HFF-Myc (cell line): ENCODE data around the gene FGF1.

Experiments
- DNase-seq: peaks from one replicate; pipeline ENCODE4 v3.0.0-alpha.2; 2011; ENCODE audit warnings: low read depth; ENCODE audit errors: extremely low read depth
- H3K4me3 ChIP-seq: replicated peaks from 2 replicates; pipeline ENCODE4 v1.5.1; 2011; ENCODE audit warnings: low read depth, mild to moderate bottlenecking, control low read depth, low read length
- TF ChIP-seq, protein P1 (sequence below): IDR thresholded peaks from 2 replicates; pipeline ENCODE4 v1.5.1; 2012; ENCODE audit warnings: mild to moderate bottlenecking, low read depth, low read length, control low read depth; ENCODE audit errors: missing control alignments

Gene FGF1

DNA sequence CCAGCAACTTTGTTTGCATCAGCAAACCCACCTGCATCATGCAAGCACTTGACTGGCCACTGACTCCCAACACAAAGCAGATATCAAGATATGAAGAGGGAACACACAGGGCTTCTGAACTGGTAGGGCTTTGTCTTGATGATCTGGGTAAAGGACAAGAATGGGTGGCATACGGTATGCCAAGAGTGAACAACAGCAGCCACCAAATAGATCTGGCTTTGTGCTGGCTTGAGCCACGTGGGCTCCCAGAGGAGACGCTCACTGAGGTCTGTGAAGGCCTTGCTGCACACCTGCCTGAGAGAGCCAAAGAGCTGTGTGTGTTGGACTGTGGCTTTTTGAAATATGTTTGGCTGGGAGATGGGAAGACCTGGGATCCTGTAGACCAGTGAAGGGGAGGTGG, 43.5 kb downstream of the FGF1 start:
- H3K4me3 ChIP-seq = no peak overlapping the region
- TF ChIP-seq, protein P1, sequence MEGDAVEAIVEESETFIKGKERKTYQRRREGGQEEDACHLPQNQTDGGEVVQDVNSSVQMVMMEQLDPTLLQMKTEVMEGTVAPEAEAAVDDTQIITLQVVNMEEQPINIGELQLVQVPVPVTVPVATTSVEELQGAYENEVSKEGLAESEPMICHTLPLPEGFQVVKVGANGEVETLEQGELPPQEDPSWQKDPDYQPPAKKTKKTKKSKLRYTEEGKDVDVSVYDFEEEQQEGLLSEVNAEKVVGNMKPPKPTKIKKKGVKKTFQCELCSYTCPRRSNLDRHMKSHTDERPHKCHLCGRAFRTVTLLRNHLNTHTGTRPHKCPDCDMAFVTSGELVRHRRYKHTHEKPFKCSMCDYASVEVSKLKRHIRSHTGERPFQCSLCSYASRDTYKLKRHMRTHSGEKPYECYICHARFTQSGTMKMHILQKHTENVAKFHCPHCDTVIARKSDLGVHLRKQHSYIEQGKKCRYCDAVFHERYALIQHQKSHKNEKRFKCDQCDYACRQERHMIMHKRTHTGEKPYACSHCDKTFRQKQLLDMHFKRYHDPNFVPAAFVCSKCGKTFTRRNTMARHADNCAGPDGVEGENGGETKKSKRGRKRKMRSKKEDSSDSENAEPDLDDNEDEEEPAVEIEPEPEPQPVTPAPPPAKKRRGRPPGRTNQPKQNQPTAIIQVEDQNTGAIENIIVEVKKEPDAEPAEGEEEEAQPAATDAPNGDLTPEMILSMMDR = no peak
- no peak for DNase-seq

- no peak for DNase-seq
- TF ChIP-seq, protein P1 = no peak
- H3K4me3 ChIP-seq = no peak overlapping the region
Observed at GRCh38 chr5:142641711-142642110, 44.2 kb downstream of the FGF1 start.

GRCh38 chr5:142640316-142641005, 45.4 kb downstream of the FGF1 start:
- no peak for DNase-seq
- TF ChIP-seq, protein P1 = no peak
- H3K4me3 ChIP-seq = no peak overlapping the region

DNA sequence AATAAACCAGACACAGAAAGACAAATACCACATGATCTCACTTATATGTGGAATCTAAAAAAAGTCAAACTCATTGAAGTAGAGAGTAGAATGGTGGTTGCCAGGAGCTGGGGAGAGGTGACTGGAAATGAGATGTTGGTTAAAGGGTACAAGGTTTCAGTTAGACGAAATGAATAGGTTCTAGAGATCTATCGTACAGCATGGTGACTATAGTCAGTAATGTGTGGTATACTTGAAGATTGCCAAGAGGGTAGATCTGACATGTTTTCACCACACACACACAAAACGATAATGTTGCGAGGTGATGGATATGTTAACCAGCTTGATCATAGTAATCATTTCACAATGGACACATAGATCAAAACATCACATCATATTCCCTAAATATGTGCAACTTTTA, 46.4 kb downstream of the FGF1 start:
- no peak for DNase-seq
- no peak overlapping the region for H3K4me3 ChIP-seq
- TF ChIP-seq, protein P1 = no peak

DNA sequence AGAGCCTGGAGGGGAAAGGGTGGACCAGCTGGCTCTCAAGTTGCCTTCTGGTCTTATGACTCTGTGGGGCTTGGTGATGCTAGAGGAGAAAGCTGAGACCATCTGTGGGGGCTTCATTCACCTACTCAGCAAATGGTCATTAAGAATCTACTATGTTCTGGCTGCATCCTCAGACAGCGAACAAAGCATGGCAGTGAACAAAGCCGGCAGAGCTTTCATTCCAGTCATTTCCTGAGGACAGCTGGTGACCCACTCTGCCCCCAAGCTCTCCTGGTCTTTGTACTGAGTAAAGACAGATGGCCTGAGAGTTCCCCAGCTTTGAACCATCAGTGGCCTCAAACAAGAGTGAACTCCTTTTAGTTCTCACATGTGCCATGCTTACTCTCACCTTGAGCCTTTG, 48.0 kb downstream of the FGF1 start:
- TF ChIP-seq, protein P1 = no peak

DNA sequence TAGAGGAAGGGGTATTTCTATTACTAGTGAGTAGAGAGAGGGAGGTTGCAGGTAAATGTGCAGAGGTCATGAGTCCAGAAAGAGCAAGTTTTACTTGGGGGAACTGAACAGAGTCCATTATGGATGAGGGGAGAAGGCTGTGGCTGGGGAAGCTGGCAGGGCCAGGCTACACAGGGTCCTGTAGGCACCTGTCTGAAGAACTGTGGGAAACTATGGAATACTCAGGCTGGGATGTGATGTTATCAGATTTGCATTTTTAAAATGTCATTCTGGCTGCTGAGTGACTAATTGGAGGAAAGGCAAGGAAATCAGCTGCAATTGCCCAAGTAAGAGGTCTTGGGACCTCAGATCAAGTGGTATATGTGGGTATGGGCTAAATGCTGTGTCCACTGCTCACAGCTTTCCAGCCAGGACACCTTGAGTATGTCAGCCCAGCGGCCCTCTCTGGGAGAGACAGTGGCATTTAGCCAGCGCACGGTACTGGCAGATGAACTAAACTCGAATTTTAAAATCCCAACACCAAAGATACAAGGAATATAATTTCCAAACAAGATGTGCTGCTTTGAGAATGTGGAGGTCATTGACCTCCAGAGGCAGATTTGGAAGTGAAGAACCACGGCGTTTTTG, 49.1 kb downstream of the FGF1 start:
- no peak overlapping the region for H3K4me3 ChIP-seq
- DNase-seq = no peak
- TF ChIP-seq, protein P1 = no peak

More for the DNA sequence above, 48.0 kb downstream of the FGF1 start:
- H3K4me3 ChIP-seq = no peak overlapping the region
- DNase-seq = no peak
